Keratinocyte (primary cell): Measurements from ENCODE around the gene RAB11FIP4. TPM values are rescaled to one million over a fixed set of nuclear protein-coding genes. Genes with fewer than 3 reads are reported as not detected.

Experiments
- DNase-seq: peaks from one replicate; pipeline ENCODE4 v3.0.0-alpha.2; 2011; ENCODE audit warnings: low read depth, missing footprints, low spot score
- FAIRE-seq: peaks from 2 replicates; lab custom pipeline; 2011; peaks lifted over from hg19 to GRCh38; lab: Jason Lieb, UNC
- H2AFZ ChIP-seq: 2 replicates; pipeline ENCODE4 v1.6.0; 2012; ENCODE audit warnings: low read length, control low read depth, inconsistent platforms; ENCODE audit not compliant: control insufficient read depth
- H3K27ac ChIP-seq: 2 replicates; pipeline ENCODE4 v1.5.1; 2011; ENCODE audit warnings: low read length; ENCODE audit not compliant: control insufficient read depth, insufficient read depth
- H3K27me3 ChIP-seq: 3 replicates; pipeline ENCODE4 v1.6.0; 2011; ENCODE audit warnings: low read length; ENCODE audit not compliant: control insufficient read depth, insufficient read depth; ENCODE audit errors: extremely low read depth
- H3K36me3 ChIP-seq, 2 experiments: 2 replicates in 1 of 2; 3 replicates in 1 of 2; pipeline ENCODE4 v1.5.1; 2011; ENCODE audit warnings: low read length in 2 of 2, mild to moderate bottlenecking in 1 of 2; ENCODE audit not compliant: control insufficient read depth in 2 of 2, insufficient read depth in 2 of 2; ENCODE audit errors: extremely low read depth in 1 of 2
- H3K4me1 ChIP-seq: 3 replicates; pipeline ENCODE4 v1.5.1; 2011; ENCODE audit warnings: low read length; ENCODE audit not compliant: control insufficient read depth, insufficient read depth; ENCODE audit errors: extremely low read depth
- H3K4me2 ChIP-seq: 3 replicates; pipeline ENCODE4 v1.6.0; 2011; ENCODE audit warnings: low read depth, low read length; ENCODE audit not compliant: control insufficient read depth, insufficient read depth; ENCODE audit errors: extremely low read depth
- H3K4me3 ChIP-seq, 3 experiments: fragments of 200-600 bp in 1 of 3; sonication (generic) in 1 of 3; 2 replicates in 2 of 3; 3 replicates in 1 of 3; pipeline ENCODE4 v1.5.1; 2011 to 2016; ENCODE audit warnings: low read length in 3 of 3, mild to moderate bottlenecking in 3 of 3, control low read depth in 2 of 3, inconsistent platforms in 1 of 3, low read depth in 1 of 3, mixed read lengths in 1 of 3, mixed run types in 1 of 3, moderate library complexity in 1 of 3; ENCODE audit not compliant: control insufficient read depth in 2 of 3, insufficient read depth in 2 of 3; ENCODE audit errors: extremely low read depth in 1 of 3
- H3K79me2 ChIP-seq: 2 replicates; pipeline ENCODE4 v1.6.0; 2012; ENCODE audit warnings: low read length; ENCODE audit not compliant: control insufficient read depth, insufficient read depth
- H3K9ac ChIP-seq: 3 replicates; pipeline ENCODE4 v1.6.0; 2011; ENCODE audit warnings: low read length; ENCODE audit not compliant: control insufficient read depth, insufficient read depth; ENCODE audit errors: extremely low read depth
- H3K9me1 ChIP-seq: 3 replicates; pipeline ENCODE4 v1.6.0; 2011; ENCODE audit warnings: low read length; ENCODE audit not compliant: control insufficient read depth, insufficient read depth; ENCODE audit errors: extremely low read depth
- H3K9me3 ChIP-seq: 2 replicates; pipeline ENCODE4 v1.5.1; 2012; ENCODE audit warnings: low read depth, low read length; ENCODE audit not compliant: control insufficient read depth
- H4K20me1 ChIP-seq: 3 replicates; pipeline ENCODE4 v1.6.0; 2011; ENCODE audit warnings: low read length; ENCODE audit not compliant: control insufficient read depth, insufficient read depth; ENCODE audit errors: extremely low read depth
- EZH2 ChIP-seq: IDR thresholded peaks from one replicate; pipeline ENCODE4 v1.6.1; 2012; ENCODE audit warnings: inconsistent platforms, mild to moderate bottlenecking, low read length, moderate library complexity
- dilution Hi-C: fragments of 300-500 bp; cut with MboI; formaldehyde crosslinking; loops from one replicate; pipeline ENCODE4 v1.7.0; 2020; ENCODE audit warnings: low sequenced_read_pairs; ENCODE audit not compliant: extremely low pct_ligation_motif_present
- polyA plus RNA-seq, 5 experiments: library from polyadenylated mRNA; depleted of rRNA in 3 of 5; stranded (reverse) in 3 of 5; stranded (forward) in 1 of 5; unstranded in 1 of 5; fragments of >200 nt; gene quantifications; 1 replicate in 1 of 5; 2 replicates in 3 of 5; 3 replicates in 1 of 5; pipeline versions ENCODE4 v1.2.1 to v1.2.3, GENCODE V29; 2011 to 2012; ENCODE audit warnings: missing spikeins in 2 of 5, low read depth in 1 of 5, low replicate concordance in 1 of 5
- TF ChIP-seq, protein P1 (sequence below), 3 experiments: IDR thresholded peaks in 1 of 3; conservative IDR thresholded peaks in 1 of 3; optimal IDR thresholded peaks in 1 of 3; 2 replicates in 2 of 3; 3 replicates in 1 of 3; pipeline versions ENCODE3 to v1.5.1; 2011; ENCODE audit warnings: low read length in 3 of 3, mild to moderate bottlenecking in 3 of 3, moderate library complexity in 2 of 3, control low read depth in 1 of 3, inconsistent platforms in 1 of 3; ENCODE audit not compliant: insufficient read depth in 2 of 3; ENCODE audit errors: extremely low read depth in 1 of 3

Gene RAB11FIP4
- polyA plus RNA-seq, 1 donor (not counting 4 experiments of a cell fraction or from before 2014, with no cell fraction given) = 9.1 TPM

DNA sequence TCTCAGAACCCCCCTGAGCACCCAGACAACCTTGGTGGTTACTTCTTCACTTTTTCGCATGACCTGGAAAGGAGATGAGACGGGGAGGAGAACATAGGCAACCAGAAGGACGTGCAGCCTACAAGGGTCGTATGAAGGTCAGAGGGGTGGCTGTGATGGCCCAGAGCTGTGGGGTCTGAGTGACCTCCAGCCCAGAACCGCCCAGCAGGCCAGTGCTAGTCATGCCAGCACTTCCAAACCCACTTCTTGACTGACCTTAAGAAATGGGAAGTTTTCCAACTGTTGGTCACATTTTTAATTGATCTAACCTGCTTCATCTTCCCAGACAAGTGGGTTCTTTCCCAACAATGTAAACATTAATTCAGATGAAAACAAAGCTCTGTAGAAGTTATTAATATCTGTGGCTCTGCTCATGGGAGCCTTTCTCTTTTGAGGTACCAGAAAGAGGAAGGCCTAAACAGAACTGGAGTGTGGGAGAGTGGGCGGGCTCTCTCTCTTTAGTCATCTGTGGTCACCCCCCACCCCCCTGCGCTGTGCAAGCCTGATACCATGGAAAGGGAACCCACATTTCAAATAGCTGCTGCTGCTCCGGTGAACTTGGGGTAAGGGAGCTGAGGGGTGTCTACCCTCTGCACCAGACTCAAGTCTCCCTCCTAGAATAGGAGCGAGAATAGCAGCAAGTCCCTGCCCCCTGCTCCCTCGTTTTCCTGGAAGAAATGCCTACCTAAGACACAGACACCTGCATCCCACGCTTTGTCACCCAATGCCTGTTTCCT is 101.6 kb downstream of the RAB11FIP4 start:
- TF ChIP-seq, protein P1, sequence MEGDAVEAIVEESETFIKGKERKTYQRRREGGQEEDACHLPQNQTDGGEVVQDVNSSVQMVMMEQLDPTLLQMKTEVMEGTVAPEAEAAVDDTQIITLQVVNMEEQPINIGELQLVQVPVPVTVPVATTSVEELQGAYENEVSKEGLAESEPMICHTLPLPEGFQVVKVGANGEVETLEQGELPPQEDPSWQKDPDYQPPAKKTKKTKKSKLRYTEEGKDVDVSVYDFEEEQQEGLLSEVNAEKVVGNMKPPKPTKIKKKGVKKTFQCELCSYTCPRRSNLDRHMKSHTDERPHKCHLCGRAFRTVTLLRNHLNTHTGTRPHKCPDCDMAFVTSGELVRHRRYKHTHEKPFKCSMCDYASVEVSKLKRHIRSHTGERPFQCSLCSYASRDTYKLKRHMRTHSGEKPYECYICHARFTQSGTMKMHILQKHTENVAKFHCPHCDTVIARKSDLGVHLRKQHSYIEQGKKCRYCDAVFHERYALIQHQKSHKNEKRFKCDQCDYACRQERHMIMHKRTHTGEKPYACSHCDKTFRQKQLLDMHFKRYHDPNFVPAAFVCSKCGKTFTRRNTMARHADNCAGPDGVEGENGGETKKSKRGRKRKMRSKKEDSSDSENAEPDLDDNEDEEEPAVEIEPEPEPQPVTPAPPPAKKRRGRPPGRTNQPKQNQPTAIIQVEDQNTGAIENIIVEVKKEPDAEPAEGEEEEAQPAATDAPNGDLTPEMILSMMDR (optimal IDR thresholded peaks at IDR 0.05 in 1 of 3, IDR thresholded peaks at IDR 0.05 in 1 of 3, conservative IDR thresholded peaks at IDR 0.05 in 1 of 3; ENCODE audit: extremely low read depth in 1 of 3, insufficient read depth in 2 of 3, low read length in 3 of 3) = no peak
- dilution Hi-C loops = no loop called here
- Histone ChIP-seq H3K4me3 (no peak overlapping the region), H3K9ac (no peak overlapping the region), H4K20me1 (peaks cover 4% of the 10 kb centered on the region), H3K9me1 (peaks cover 6% of the 10 kb centered on the region), H3K27ac (no peak overlapping the region), H3K4me1 (peaks cover 74% of the 10 kb centered on the region), H3K9me3 (no peaks in the 10 kb centered on the region), H2AFZ (no peak overlapping the region), H3K4me2 (no peak overlapping the region), H3K79me2 (peaks cover 5% of the 10 kb centered on the region), H3K27me3 (no peaks in the 10 kb centered on the region), H3K36me3 (no peaks in the 10 kb centered on the region)
- DNase-seq (no peak), FAIRE-seq (no peak)

DNA sequence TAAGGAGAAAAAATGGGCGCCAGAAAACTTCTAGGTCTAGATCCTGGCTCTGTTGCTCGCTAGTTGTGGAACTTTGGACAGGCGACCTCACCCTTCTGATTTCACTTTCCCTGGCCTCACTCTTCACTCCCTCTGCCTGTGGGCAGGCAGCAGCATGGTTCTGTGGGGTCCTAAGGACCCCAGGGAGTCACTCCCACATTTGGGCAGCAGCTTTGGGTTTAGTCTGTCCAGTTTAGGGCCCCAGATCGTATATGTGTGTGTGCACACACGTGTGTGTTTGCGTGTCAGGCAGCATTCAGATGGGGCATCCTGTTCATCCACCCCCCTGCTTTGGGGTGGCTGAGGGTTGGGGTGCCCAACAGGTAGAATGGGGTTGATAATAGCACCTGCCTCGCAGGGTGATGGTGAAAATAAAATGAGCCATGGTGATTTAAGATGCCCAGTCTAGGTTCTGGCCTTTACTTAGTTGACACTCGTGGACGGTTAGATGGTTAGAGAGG is 102.2 kb downstream of the RAB11FIP4 start:
- no peak for DNase-seq
- no peak overlapping the region for H2AFZ ChIP-seq
- peaks cover 5% of the 10 kb centered on the region for H3K79me2 ChIP-seq
- peaks cover 4% of the 10 kb centered on the region for H4K20me1 ChIP-seq
- no peak overlapping the region for H3K9ac ChIP-seq
- TF ChIP-seq, protein P1 (optimal IDR thresholded peaks at IDR 0.05 in 1 of 3, IDR thresholded peaks at IDR 0.05 in 1 of 3, conservative IDR thresholded peaks at IDR 0.05 in 1 of 3; ENCODE audit: extremely low read depth in 1 of 3, insufficient read depth in 2 of 3, low read length in 3 of 3) = no peak
- no peak for TF ChIP-seq EZH2
- peak overlapping the region; percentile 15 for H3K27ac ChIP-seq
- dilution Hi-C loops = no loop called here
- H3K36me3 ChIP-seq = no peaks in the 10 kb centered on the region
- peaks cover 6% of the 10 kb centered on the region for H3K9me1 ChIP-seq
- H3K9me3 ChIP-seq = no peaks in the 10 kb centered on the region
- no peak overlapping the region for H3K4me3 ChIP-seq
- H3K4me2 ChIP-seq = peak overlapping the region; percentile 39
- FAIRE-seq = no peak
- peaks cover 71% of the 10 kb centered on the region for H3K4me1 ChIP-seq
- no peaks in the 10 kb centered on the region for H3K27me3 ChIP-seq
